ENCODE results near the gene ERAL1.

DNA sequence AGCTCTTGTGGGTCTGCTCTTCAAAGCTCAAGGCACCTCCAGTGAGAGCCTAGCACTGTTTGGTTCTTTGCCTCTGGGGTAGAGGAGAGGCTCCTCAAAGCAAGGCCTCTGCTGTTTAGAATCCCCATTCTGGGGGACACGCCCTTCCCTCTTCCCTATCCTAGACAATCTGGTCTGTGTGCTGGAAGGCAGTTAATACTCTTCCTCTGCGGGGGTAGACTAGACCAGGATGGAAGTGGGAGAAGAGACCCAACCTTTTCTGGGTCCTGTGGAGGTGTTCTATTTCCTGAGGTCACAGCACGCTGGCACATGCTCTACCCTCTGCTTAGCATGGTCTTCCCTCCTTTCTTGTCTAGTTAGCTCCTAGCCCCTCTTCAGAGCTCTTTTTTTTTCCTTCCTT, 7.7 kb downstream of the ERAL1 start:
- no peak for TF ChIP-seq POLR2A (IDR thresholded peaks at IDR 0.05; ENCODE audit: low read depth, low read length)
- TF ChIP-seq MAFK (IDR thresholded peaks at IDR 0.05; ENCODE audit: low read depth, low read length) = no peak
- TF ChIP-seq, protein P1, sequence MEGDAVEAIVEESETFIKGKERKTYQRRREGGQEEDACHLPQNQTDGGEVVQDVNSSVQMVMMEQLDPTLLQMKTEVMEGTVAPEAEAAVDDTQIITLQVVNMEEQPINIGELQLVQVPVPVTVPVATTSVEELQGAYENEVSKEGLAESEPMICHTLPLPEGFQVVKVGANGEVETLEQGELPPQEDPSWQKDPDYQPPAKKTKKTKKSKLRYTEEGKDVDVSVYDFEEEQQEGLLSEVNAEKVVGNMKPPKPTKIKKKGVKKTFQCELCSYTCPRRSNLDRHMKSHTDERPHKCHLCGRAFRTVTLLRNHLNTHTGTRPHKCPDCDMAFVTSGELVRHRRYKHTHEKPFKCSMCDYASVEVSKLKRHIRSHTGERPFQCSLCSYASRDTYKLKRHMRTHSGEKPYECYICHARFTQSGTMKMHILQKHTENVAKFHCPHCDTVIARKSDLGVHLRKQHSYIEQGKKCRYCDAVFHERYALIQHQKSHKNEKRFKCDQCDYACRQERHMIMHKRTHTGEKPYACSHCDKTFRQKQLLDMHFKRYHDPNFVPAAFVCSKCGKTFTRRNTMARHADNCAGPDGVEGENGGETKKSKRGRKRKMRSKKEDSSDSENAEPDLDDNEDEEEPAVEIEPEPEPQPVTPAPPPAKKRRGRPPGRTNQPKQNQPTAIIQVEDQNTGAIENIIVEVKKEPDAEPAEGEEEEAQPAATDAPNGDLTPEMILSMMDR (conservative IDR thresholded peaks at IDR 0.05; ENCODE audit: low read depth, low read length) = no peak
- TF ChIP-seq NFE2L2 (IDR thresholded peaks at IDR 0.05; ENCODE audit: low read depth, low read length) = no peak
- no peak for TF ChIP-seq SMC3 (IDR thresholded peaks at IDR 0.05; ENCODE audit: low read depth, low read length)
- TF ChIP-seq RAD21 (IDR thresholded peaks at IDR 0.05; ENCODE audit: low read length) = no peak
- no peak for TF ChIP-seq MAZ (IDR thresholded peaks at IDR 0.05; ENCODE audit: borderline replicate concordance, low read depth, low read length)
- TF ChIP-seq RCOR1 (IDR thresholded peaks at IDR 0.05; ENCODE audit: insufficient replicate concordance, low read length) = no peak
- TF ChIP-seq, protein P2, sequence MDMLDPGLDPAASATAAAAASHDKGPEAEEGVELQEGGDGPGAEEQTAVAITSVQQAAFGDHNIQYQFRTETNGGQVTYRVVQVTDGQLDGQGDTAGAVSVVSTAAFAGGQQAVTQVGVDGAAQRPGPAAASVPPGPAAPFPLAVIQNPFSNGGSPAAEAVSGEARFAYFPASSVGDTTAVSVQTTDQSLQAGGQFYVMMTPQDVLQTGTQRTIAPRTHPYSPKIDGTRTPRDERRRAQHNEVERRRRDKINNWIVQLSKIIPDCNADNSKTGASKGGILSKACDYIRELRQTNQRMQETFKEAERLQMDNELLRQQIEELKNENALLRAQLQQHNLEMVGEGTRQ (IDR thresholded peaks at IDR 0.05; ENCODE audit: low read depth, low read length) = no peak
- TF ChIP-seq, protein P3, sequence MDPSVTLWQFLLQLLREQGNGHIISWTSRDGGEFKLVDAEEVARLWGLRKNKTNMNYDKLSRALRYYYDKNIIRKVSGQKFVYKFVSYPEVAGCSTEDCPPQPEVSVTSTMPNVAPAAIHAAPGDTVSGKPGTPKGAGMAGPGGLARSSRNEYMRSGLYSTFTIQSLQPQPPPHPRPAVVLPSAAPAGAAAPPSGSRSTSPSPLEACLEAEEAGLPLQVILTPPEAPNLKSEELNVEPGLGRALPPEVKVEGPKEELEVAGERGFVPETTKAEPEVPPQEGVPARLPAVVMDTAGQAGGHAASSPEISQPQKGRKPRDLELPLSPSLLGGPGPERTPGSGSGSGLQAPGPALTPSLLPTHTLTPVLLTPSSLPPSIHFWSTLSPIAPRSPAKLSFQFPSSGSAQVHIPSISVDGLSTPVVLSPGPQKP (IDR thresholded peaks at IDR 0.05; ENCODE audit: borderline replicate concordance, low read depth, low read length) = no peak
- no peak for TF ChIP-seq MXI1 (IDR thresholded peaks at IDR 0.05; ENCODE audit: borderline replicate concordance, low read depth, low read length)
- no peak for TF ChIP-seq FOS (IDR thresholded peaks at IDR 0.05; ENCODE audit: low read depth, low read length)
- TF ChIP-seq CEBPB (IDR thresholded peaks at IDR 0.05; ENCODE audit: low read depth, low read length) = no peak
